HEK293T (cell line): Measurements from ENCODE around the gene NPAS3.

Experiments used
- ARNT ChIP-seq: fragments of 450-650 bp; IDR thresholded peaks from 2 replicates; pipeline ENCODE4 v1.6.1; 2017; ENCODE audit warnings: mild to moderate bottlenecking
- ELF4 ChIP-seq: fragments of 450-650 bp; IDR thresholded peaks from 2 replicates; pipeline ENCODE4 v1.6.1; 2017; ENCODE audit warnings: antibody characterized with exemption
- FOXM1 ChIP-seq: fragments of 450-650 bp; IDR thresholded peaks from 2 replicates; pipeline ENCODE4 v1.6.1; 2017; ENCODE audit warnings: mild to moderate bottlenecking, borderline replicate concordance
- HDGF ChIP-seq: fragments of 450-650 bp; IDR thresholded peaks from 2 replicates; pipeline ENCODE4 v1.6.1; 2017; ENCODE audit warnings: antibody characterized with exemption, borderline replicate concordance
- SP1 ChIP-seq: fragments of 450-650 bp; IDR thresholded peaks from 2 replicates; pipeline ENCODE4 v1.6.1; 2017
- ZNF384 ChIP-seq: fragments of 450-650 bp; IDR thresholded peaks from 2 replicates; pipeline ENCODE4 v1.6.1; 2016

GRCh38 chr14:33131801-33132200 is 193.1 kb downstream of the NPAS3 start:
- TF ChIP-seq FOXM1 (no peak), ZNF384 (no peak), HDGF (no peak), SP1 (no peak), ARNT (no peak), ELF4 (no peak)
